Right lobe of liver (tissue), 4 donors: ENCODE data around the gene PPA1.

Experiments
- POLR2A ChIP-seq: fragments of 450-650 bp; IDR thresholded peaks from one replicate; pipeline ENCODE4 v1.6.1; 2017; ENCODE audit warnings: antibody characterized with exemption, mild to moderate bottlenecking
- TF ChIP-seq, protein P1 (sequence below), 4 donors: fragments of 200-600 bp in 3 of 4; fragments of 450-650 bp in 1 of 4; IDR thresholded peaks; one replicate each; pipeline versions ENCODE4 v1.5.1 to v1.8.0; 2016 to 2022; ENCODE audit warnings: antibody characterized with exemption in 4 of 4, mild to moderate bottlenecking in 2 of 4
- donor health status: DM: no; HTN: no; CAD: no.
- donor health status: DM: no; HTN: no; CAD: no.
- donor health status: DM: no; HTN: yes; CAD: no.

DNA sequence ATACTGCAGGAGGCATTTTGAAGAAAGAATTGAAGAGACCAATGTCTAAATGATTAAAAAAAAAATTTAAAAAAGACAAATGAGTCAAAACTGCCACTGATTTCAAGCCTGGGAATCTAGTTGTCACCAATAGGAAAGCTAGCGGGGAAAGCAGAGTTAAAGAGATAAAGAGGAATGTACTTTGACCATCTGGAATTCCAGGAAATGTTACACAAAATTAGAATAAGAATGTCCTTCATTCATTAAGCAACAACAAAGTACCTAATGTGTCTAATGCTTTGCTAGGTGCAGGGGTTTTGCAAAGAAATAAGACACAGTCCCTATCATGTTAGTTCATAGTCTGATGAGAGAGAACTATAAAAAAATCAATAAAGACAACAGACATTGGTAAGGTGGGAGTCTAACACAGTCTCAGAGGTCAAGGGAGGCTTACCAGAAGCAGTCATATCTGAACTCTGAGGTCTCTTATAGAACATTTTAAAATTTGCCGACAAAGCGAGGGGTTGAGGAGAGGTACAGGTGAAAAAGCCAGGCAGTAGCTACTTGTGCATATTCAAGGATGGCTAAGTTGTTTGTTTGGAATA is 77.9 kb downstream of the PPA1 start:
- TF ChIP-seq, protein P1, sequence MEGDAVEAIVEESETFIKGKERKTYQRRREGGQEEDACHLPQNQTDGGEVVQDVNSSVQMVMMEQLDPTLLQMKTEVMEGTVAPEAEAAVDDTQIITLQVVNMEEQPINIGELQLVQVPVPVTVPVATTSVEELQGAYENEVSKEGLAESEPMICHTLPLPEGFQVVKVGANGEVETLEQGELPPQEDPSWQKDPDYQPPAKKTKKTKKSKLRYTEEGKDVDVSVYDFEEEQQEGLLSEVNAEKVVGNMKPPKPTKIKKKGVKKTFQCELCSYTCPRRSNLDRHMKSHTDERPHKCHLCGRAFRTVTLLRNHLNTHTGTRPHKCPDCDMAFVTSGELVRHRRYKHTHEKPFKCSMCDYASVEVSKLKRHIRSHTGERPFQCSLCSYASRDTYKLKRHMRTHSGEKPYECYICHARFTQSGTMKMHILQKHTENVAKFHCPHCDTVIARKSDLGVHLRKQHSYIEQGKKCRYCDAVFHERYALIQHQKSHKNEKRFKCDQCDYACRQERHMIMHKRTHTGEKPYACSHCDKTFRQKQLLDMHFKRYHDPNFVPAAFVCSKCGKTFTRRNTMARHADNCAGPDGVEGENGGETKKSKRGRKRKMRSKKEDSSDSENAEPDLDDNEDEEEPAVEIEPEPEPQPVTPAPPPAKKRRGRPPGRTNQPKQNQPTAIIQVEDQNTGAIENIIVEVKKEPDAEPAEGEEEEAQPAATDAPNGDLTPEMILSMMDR (IDR thresholded peaks at IDR 0.05), result no peak
- TF ChIP-seq POLR2A, result no peak
